SK-N-SH (cell line): Measurements from ENCODE around the gene SLC22A5. TPM values are rescaled to one million over a fixed set of nuclear protein-coding genes. Genes with fewer than 3 reads are reported as not detected.

Experiments used
- CTCF ChIA-PET: fragments of 300-600, 350-600 bp; formaldehyde crosslinking; extraction: SDS; loops from one replicate; lab custom pipeline; 2021; lab: Yijun Ruan, JAX
- POLR2A ChIA-PET: fragments of 350-600 bp; sonication (Branson Sonifier 250); formaldehyde crosslinking; extraction: SDS; loops from one replicate; lab custom pipeline; 2020; ENCODE audit warnings: antibody characterized with exemption, inconsistent platforms; lab: Yijun Ruan, JAX
- DNase-seq: peaks from one replicate; pipeline ENCODE4 v3.0.0; 2012
- H2AFZ ChIP-seq: fragments of 200-600 bp; sonication (generic); 2 replicates; pipeline ENCODE4 v1.8.1; 2016; ENCODE audit warnings: antibody characterized with exemption, mild to moderate bottlenecking, low read depth
- H3F3A ChIP-seq: fragments of 200-600 bp; sonication (generic); replicated peaks from 2 replicates; pipeline ENCODE3; 2016; ENCODE audit warnings: antibody characterized with exemption, mild to moderate bottlenecking; ENCODE audit not compliant: insufficient read depth
- H3K27ac ChIP-seq, 2 experiments: fragments of 200-500 bp in 1 of 2; fragments of 200-600 bp in 1 of 2; sonication (Bioruptor generic) in 1 of 2; sonication (generic), shearing (Covaris generic) in 1 of 2; 2 replicates each; pipeline versions ENCODE4 v1.5.1 to v1.6.1; 2014 to 2016; ENCODE audit warnings: low read depth in 2 of 2, inconsistent platforms in 1 of 2, low read length in 1 of 2, mild to moderate bottlenecking in 1 of 2, mixed read lengths in 1 of 2
- H3K27me3 ChIP-seq: fragments of 200-600 bp; sonication (generic), shearing (Covaris generic); 2 replicates; pipeline ENCODE4 v1.6.1; 2016; ENCODE audit warnings: mixed run types; ENCODE audit not compliant: insufficient read depth
- H3K36me3 ChIP-seq, 2 experiments: fragments of 200-500 bp in 1 of 2; fragments of 200-600 bp in 1 of 2; sonication (Bioruptor generic) in 1 of 2; sonication (generic) in 1 of 2; replicated peaks in 1 of 2; 2 replicates each; pipeline versions ENCODE3 to v1.5.1; 2014 to 2016; ENCODE audit warnings: low read length in 1 of 2, mild to moderate bottlenecking in 1 of 2; ENCODE audit not compliant: insufficient read depth in 2 of 2, control insufficient read depth in 1 of 2
- H3K4me1 ChIP-seq, 2 experiments: fragments of 200-500 bp in 1 of 2; fragments of 200-600 bp in 1 of 2; sonication (Bioruptor generic) in 1 of 2; sonication (generic), shearing (Covaris generic) in 1 of 2; 2 replicates each; pipeline versions ENCODE4 v1.5.1 to v1.6.1; 2014 to 2016; ENCODE audit warnings: low read depth in 1 of 2, low read length in 1 of 2, mixed run types in 1 of 2; ENCODE audit not compliant: insufficient read depth in 2 of 2, control insufficient read depth in 1 of 2
- H3K4me2 ChIP-seq: fragments of 200-600 bp; sonication (generic), shearing (Covaris generic); 2 replicates; pipeline ENCODE4 v1.6.1; 2017; ENCODE audit warnings: mixed run types
- H3K4me3 ChIP-seq, 2 experiments: fragments of 200-500 bp in 1 of 2; fragments of 200-600 bp in 1 of 2; sonication (Bioruptor generic) in 1 of 2; sonication (generic), shearing (Covaris generic) in 1 of 2; 2 replicates each; pipeline versions ENCODE4 v1.5.1 to v1.8.1; 2014 to 2016; ENCODE audit warnings: low read depth in 2 of 2, inconsistent platforms in 1 of 2, low read length in 1 of 2, mild to moderate bottlenecking in 1 of 2, mixed read lengths in 1 of 2, moderate library complexity in 1 of 2
- H3K79me2 ChIP-seq: fragments of 200-600 bp; sonication (generic); 2 replicates; pipeline ENCODE4 v1.8.1; 2017; ENCODE audit warnings: mild to moderate bottlenecking; ENCODE audit not compliant: insufficient read depth
- H3K9ac ChIP-seq: fragments of 200-600 bp; sonication (generic); 2 replicates; pipeline ENCODE4 v1.6.1; 2017; ENCODE audit warnings: mixed run types
- H3K9me2 ChIP-seq: fragments of 200-600 bp; sonication (generic); 2 replicates; pipeline ENCODE4 v1.6.1; 2017; ENCODE audit warnings: mixed run types
- H3K9me3 ChIP-seq: fragments of 200-600 bp; sonication (generic); 2 replicates; pipeline ENCODE4 v1.6.1; 2017; ENCODE audit warnings: mixed run types, mild to moderate bottlenecking, moderate library complexity
- H4K20me1 ChIP-seq: fragments of 200-600 bp; sonication (generic); 2 replicates; pipeline ENCODE4 v1.6.1; 2017; ENCODE audit warnings: mild to moderate bottlenecking, mixed run types; ENCODE audit not compliant: insufficient read depth
- ELF1 ChIP-seq: IDR thresholded peaks from 2 replicates; pipeline ENCODE4 v1.4.0; 2012
- EP300 ChIP-seq, 2 experiments: IDR thresholded peaks; 2 replicates each; pipeline versions ENCODE4 v1.4.0 to v1.6.1; 2012; ENCODE audit warnings: borderline replicate concordance in 1 of 2, low read depth in 1 of 2, low read length in 1 of 2
- EZH2phosphoT487 ChIP-seq: fragments of 200-600 bp; sonication (generic); IDR thresholded peaks from 2 replicates; pipeline ENCODE4 v1.6.1; 2017; ENCODE audit warnings: low read depth, mixed run types, mild to moderate bottlenecking, antibody characterized with exemption, moderate library complexity, borderline replicate concordance
- MXI1 ChIP-seq: IDR thresholded peaks from 2 replicates; pipeline ENCODE4 v1.6.1; 2012; ENCODE audit warnings: mild to moderate bottlenecking, low read depth, low read length, improper control_type of control experiment
- POLR2AphosphoS5 ChIP-seq: IDR thresholded peaks from 2 replicates; pipeline ENCODE4 v1.6.1; 2012; ENCODE audit warnings: low read depth, low read length
- WGBS: methylation state at CpG from one replicate; pipeline ENCODE4 v1.1.6; 2017; ENCODE audit warnings: low lambda C conversion rate; 5-methylcytosine and 5-hydroxymethylcytosine counted together
- polyA plus RNA-seq, 3 experiments: library from polyadenylated mRNA; depleted of rRNA; stranded (reverse); fragments of >200 nt; gene quantifications; 2 replicates each; pipeline ENCODE4 v1.2.3, GENCODE V29; 2012
- TF ChIP-seq, protein P1 (sequence below): IDR thresholded peaks from 2 replicates; pipeline ENCODE4 v1.4.0; 2012; ENCODE audit warnings: low read depth, borderline replicate concordance
- TF ChIP-seq, protein P2 (sequence below): fragments of 150-350 bp; IDR thresholded peaks from 2 replicates; pipeline ENCODE4 v1.6.1; 2016; ENCODE audit warnings: mild to moderate bottlenecking, low read depth, low read length
- TF ChIP-seq, protein P3 (sequence below): IDR thresholded peaks from 2 replicates; pipeline ENCODE4; 2012

SLC22A5 gene
- polyA plus RNA-seq, 1 of the 3 experiments (the other 2 are of a cell fraction) = 8.3 TPM

DNA sequence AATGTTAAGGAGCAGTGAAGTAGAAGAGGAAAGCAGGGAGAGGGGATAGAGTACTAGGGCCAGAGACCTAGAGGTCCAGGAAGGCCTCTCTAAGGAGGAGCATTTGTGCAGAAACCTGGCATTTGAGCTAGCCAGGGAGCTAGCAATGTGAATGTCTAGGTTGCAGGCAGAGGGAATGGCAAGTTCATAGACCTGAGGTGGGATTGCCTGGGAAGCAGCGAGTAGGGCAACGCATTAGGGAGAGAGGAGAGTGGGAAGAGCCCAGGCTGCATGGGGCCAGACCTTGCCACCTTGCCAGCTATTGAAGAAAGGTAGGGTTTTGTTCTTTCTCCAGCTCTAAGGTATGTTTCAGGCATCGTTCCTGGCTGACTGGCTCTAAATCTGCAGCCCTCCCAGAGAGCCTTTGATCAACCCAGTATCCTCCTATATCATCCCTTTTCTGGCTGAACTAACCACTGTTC is 54.0 kb downstream of the SLC22A5 start:
- no peak overlapping the region for H2AFZ ChIP-seq
- TF ChIP-seq POLR2AphosphoS5 = no peak
- TF ChIP-seq ELF1 = no peak
- no peak for TF ChIP-seq MXI1
- H3K4me3 ChIP-seq = no peak overlapping the region
- CTCF ChIA-PET = interaction anchor here (0.7 to 6.4 kb wide), 6 partner anchors 37 to 186 kb away, joined by 3 to 50 read pairs (median 4); partner anchors contain the start of gene IRF1
- no peaks in the 10 kb centered on the region for H3K27me3 ChIP-seq
- H3K9me3 ChIP-seq = no peaks in the 10 kb centered on the region
- H3K36me3 ChIP-seq = no peaks in the 10 kb centered on the region
- H3K9ac ChIP-seq = no peak overlapping the region
- H3K4me1 ChIP-seq = peaks cover 34 to 52% of the 10 kb centered on the region in 2 experiments
- DNase-seq = no peak
- WGBS = 91% methylated on average over 3 of the region's 3 CpGs
- H3K79me2 ChIP-seq = no peaks in the 10 kb centered on the region
- POLR2A ChIA-PET = no interaction called here
- H3K9me2 ChIP-seq = no peaks in the 10 kb centered on the region
- H3K4me2 ChIP-seq = no peak overlapping the region
- peaks cover 7% of the 10 kb centered on the region for H3F3A ChIP-seq
- H4K20me1 ChIP-seq = no peaks in the 10 kb centered on the region
- no peak overlapping the region for H3K27ac ChIP-seq

DNA sequence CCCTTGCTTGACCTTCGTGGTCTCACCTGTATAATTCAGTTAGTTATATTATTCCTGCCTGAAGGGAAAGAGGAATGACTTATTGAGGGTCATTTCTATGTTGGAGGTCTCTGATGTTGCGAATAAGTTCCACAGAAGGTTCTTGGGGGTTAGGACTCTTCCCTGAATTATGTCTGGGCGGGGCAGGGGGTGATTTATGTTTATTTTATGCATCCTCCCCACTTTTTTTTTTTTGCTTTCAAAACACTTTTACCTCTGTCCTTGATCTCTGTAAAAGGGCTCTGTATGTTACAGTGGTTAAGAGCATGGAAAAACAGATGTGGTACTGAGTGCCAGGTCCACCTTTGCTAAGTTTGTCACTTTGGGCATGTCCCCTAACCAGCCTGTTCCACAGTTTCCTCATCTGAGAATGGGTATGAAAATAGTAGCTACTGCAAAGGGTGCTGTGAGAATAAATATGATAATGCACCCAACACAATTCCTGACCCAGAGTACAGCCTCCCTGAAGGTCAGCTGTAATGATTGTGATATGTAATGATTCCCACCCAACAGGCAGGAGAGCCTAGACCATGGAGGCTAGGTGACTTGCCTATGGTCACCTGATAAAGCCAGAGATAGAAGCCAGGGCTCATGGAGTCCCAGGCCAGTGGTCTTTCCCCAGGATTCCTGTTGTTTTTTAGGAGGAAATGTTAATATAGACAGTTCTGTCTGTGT is 54.8 kb downstream of the SLC22A5 start:
- Histone ChIP-seq H2AFZ (no peak overlapping the region), H3K27me3 (no peaks in the 10 kb centered on the region), H3K27ac (no peak overlapping the region), H3K9me2 (no peaks in the 10 kb centered on the region), H3K4me2 (no peak overlapping the region), H3K4me3 (no peak overlapping the region), H3K9me3 (no peaks in the 10 kb centered on the region), H3K79me2 (no peaks in the 10 kb centered on the region), H3F3A (peaks cover 11% of the 10 kb centered on the region), H4K20me1 (no peaks in the 10 kb centered on the region), H3K4me1 (peaks cover 42 to 60% of the 10 kb centered on the region in 2 experiments), H3K9ac (no peak overlapping the region), H3K36me3 (no peaks in the 10 kb centered on the region)
- no peak for TF ChIP-seq EZH2phosphoT487
- TF ChIP-seq, protein P1, sequence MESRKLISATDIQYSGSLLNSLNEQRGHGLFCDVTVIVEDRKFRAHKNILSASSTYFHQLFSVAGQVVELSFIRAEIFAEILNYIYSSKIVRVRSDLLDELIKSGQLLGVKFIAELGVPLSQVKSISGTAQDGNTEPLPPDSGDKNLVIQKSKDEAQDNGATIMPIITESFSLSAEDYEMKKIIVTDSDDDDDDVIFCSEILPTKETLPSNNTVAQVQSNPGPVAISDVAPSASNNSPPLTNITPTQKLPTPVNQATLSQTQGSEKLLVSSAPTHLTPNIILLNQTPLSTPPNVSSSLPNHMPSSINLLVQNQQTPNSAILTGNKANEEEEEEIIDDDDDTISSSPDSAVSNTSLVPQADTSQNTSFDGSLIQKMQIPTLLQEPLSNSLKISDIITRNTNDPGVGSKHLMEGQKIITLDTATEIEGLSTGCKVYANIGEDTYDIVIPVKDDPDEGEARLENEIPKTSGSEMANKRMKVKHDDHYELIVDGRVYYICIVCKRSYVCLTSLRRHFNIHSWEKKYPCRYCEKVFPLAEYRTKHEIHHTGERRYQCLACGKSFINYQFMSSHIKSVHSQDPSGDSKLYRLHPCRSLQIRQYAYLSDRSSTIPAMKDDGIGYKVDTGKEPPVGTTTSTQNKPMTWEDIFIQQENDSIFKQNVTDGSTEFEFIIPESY = no peak
- TF ChIP-seq, protein P2, sequence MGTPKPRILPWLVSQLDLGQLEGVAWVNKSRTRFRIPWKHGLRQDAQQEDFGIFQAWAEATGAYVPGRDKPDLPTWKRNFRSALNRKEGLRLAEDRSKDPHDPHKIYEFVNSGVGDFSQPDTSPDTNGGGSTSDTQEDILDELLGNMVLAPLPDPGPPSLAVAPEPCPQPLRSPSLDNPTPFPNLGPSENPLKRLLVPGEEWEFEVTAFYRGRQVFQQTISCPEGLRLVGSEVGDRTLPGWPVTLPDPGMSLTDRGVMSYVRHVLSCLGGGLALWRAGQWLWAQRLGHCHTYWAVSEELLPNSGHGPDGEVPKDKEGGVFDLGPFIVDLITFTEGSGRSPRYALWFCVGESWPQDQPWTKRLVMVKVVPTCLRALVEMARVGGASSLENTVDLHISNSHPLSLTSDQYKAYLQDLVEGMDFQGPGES = no peak
- TF ChIP-seq, protein P3, sequence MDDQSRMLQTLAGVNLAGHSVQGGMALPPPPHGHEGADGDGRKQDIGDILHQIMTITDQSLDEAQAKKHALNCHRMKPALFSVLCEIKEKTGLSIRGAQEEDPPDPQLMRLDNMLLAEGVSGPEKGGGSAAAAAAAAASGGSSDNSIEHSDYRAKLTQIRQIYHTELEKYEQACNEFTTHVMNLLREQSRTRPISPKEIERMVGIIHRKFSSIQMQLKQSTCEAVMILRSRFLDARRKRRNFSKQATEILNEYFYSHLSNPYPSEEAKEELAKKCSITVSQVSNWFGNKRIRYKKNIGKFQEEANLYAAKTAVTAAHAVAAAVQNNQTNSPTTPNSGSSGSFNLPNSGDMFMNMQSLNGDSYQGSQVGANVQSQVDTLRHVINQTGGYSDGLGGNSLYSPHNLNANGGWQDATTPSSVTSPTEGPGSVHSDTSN = no peak
- TF ChIP-seq EP300 (IDR thresholded peaks at IDR 0.05; ENCODE audit: borderline replicate concordance in 1 of 2, low read depth in 1 of 2, low read length in 1 of 2) = no peak
- CTCF ChIA-PET = interaction anchor here (1.0 to 6.4 kb wide), 5 partner anchors 54 to 81 kb away, joined by 3 to 50 read pairs (median 4); partner anchors contain the start of gene IRF1
- POLR2A ChIA-PET = no interaction called here
- no peak for DNase-seq
- WGBS = 88% methylated on average over 3 of the region's 3 CpGs
